AG10803 (cell line): ENCODE measurements around the gene RASSF3.
"Not testable (repeated sequence)": the region's sequence is repeated elsewhere in the genome, so short reads cannot be mapped to it uniquely, and the experiment has no call there.

Experiments used
- DNase-seq: peaks from one replicate; pipeline ENCODE4 v3.0.0; 2010; ENCODE audit warnings: low read depth
- H3K4me3 ChIP-seq: 2 replicates; pipeline ENCODE4 v1.5.1; 2011; ENCODE audit warnings: mild to moderate bottlenecking, low read length, control low read depth
- TF ChIP-seq, protein P1 (sequence below): conservative IDR thresholded peaks from 2 replicates; pipeline ENCODE4 v1.5.1; 2011; ENCODE audit warnings: mild to moderate bottlenecking, low read length, control low read depth, inconsistent platforms

RASSF3 gene

GRCh38 chr12:64685605-64686004 is 75.3 kb downstream of the RASSF3 start:
- no peak for DNase-seq
- TF ChIP-seq, protein P1, sequence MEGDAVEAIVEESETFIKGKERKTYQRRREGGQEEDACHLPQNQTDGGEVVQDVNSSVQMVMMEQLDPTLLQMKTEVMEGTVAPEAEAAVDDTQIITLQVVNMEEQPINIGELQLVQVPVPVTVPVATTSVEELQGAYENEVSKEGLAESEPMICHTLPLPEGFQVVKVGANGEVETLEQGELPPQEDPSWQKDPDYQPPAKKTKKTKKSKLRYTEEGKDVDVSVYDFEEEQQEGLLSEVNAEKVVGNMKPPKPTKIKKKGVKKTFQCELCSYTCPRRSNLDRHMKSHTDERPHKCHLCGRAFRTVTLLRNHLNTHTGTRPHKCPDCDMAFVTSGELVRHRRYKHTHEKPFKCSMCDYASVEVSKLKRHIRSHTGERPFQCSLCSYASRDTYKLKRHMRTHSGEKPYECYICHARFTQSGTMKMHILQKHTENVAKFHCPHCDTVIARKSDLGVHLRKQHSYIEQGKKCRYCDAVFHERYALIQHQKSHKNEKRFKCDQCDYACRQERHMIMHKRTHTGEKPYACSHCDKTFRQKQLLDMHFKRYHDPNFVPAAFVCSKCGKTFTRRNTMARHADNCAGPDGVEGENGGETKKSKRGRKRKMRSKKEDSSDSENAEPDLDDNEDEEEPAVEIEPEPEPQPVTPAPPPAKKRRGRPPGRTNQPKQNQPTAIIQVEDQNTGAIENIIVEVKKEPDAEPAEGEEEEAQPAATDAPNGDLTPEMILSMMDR: no peak
- no peak overlapping the region for H3K4me3 ChIP-seq

DNA sequence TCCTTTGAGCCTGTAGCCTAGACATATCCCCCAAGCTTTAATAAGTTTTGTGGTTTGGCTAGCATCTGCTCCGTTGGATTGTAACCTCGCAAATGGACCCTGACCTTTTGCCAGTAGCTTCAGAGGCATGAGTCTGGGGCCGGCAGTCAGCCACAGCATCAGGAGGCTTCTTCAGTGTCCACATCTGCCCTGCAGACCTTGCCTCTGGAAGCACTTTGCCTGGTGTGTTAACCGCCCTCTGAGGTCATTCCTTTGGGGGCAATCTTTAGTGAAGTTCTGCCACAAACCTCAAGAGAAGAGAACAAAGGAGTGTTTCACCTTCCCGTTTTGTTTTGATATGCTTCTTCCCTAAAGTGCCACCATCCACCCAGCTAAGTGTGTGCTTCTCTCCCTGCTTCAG is 77.5 kb downstream of the RASSF3 start:
- DNase-seq: peak; percentile 85

DNA sequence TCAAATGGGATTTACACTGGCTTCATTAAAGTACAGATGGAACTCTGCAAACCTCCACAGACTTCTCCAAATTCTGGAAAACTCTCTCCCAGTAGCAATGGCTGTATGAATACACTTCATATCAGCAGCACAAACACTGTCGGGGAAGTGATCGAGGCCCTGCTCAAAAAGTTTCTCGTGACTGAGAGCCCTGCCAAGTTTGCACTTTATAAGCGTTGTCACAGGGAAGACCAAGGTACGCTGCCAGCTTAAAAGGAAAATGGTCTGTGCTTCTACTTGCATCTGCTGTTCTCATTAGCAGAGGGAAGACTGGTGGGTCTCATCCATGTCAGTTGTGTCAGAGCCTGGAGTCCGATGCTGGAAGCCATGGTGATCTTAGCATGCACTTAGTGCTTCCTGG is 77.9 kb downstream of the RASSF3 start:
- H3K4me3 ChIP-seq: no peak overlapping the region
- TF ChIP-seq, protein P1: no peak
- DNase-seq: no peak

More for the DNA sequence above, 77.5 kb downstream of the RASSF3 start:
- no peak overlapping the region for H3K4me3 ChIP-seq
- TF ChIP-seq, protein P1: no peak

DNA sequence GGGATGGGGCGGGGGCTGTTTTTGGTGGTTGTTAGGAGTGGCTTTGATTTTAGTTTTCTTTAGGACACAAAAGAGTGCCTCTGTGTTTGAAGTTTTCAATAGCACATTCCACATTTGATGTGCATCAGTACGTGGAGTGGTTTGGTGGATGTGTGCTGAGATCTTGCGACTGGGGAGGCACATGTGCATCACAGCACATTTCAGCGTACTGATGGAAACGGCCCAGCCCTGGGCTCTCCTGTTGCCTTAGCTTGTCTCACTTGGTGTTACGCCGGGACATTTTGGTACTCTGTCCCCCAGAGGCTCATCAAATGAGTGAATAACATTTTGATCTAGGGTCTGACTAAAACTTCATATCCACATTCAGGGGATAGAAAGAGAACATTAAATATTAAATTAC is 78.4 kb downstream of the RASSF3 start:
- no peak for DNase-seq
- no peak overlapping the region for H3K4me3 ChIP-seq
- TF ChIP-seq, protein P1: no peak

DNA sequence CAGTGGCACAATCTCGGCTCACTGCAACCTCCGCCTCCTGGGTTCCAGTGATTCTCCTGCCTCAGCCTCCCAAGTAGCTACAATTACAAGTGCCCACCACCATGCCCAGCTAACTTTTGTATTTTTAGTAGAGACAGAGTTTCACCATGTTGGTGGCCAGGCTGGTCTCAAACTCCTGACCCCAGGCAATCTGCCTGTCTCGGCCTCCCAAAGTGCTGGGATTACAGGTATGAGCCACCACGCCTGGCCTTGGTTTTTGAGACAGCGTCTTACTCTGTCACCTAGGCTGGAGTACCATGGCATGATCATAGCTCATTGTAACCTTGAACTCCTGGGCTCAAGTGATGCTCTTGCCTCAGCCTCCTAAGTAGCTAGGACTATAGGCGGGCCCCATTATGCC is 79.9 kb downstream of the RASSF3 start:
- not testable (repeated sequence) for DNase-seq, H3K4me3 ChIP-seq

- DNase-seq: no peak
- TF ChIP-seq, protein P1: no peak
- no peak overlapping the region for H3K4me3 ChIP-seq
Measured at GRCh38 chr12:64691227-64691794, 81.0 kb downstream of the RASSF3 start.

GRCh38 chr12:64691795-64692583 is 81.7 kb downstream of the RASSF3 start:
- TF ChIP-seq, protein P1: no peak
- H3K4me3 ChIP-seq: no peak overlapping the region
- no peak for DNase-seq
